Measurements from ENCODE around the gene CLTRN.

- TF ChIP-seq POLR2AphosphoS5 (IDR thresholded peaks at IDR 0.05; ENCODE audit: insufficient read depth, low read depth, low read length) (no peak), CTCF (IDR thresholded peaks at IDR 0.05; ENCODE audit: extremely low read depth in 1 of 2, insufficient read depth in 1 of 2, low read depth in 1 of 2, low read length in 2 of 2) (no peak)
Measured at GRCh38 chrX:15631637-15632036, 33.0 kb downstream of the CLTRN start.
